ENCODE data around the gene PRSS53.
A peak's percentile ranks its signal among the peaks of the same experiment; 100 is the strongest.
"Not testable (repeated sequence)": the region's sequence is repeated elsewhere in the genome, so short reads cannot be mapped to it uniquely, and the experiment has no call there.

Gene PRSS53

GRCh38 chr16:31117384-31118222 lies 28.9 kb upstream of the PRSS53 start, which contains the start of gene KAT8:
KAT8 (plus strand) TSS chr16:31117664; CDS start chr16:31117682, 18 bp downstream.
- DNase-seq: peak; percentile 99

GRCh38 chr16:31114468-31114867 lies 25.7 kb upstream of the PRSS53 start:
- no peak for DNase-seq

- DNase-seq: no peak
Measured at GRCh38 chr16:31113121-31114120, 24.7 kb upstream of the PRSS53 start.

GRCh38 chr16:31112711-31113110 lies 24.0 kb upstream of the PRSS53 start:
- no peak for DNase-seq

GRCh38 chr16:31111881-31112466 lies 23.2 kb upstream of the PRSS53 start:
- no peak for DNase-seq

GRCh38 chr16:31110106-31111034 lies 21.6 kb upstream of the PRSS53 start:
- DNase-seq: no peak

GRCh38 chr16:31109622-31110021 lies 20.9 kb upstream of the PRSS53 start:
- no peak for DNase-seq

GRCh38 chr16:31108794-31109558 lies 20.2 kb upstream of the PRSS53 start:
- DNase-seq: no peak

GRCh38 chr16:31108035-31108793 lies 19.5 kb upstream of the PRSS53 start, which contains the start of gene BCKDK:
BCKDK (plus strand) TSS chr16:31108386; CDS start chr16:31109224, 838 bp downstream.
- DNase-seq: peak; percentile 15

GRCh38 chr16:31107465-31107867 lies 18.7 kb upstream of the PRSS53 start:
- no peak for DNase-seq

- no peak for DNase-seq
Measured at GRCh38 chr16:31106509-31107464, 18.0 kb upstream of the PRSS53 start.

GRCh38 chr16:31105677-31106213 lies 17.0 kb upstream of the PRSS53 start:
- DNase-seq: no peak

- DNase-seq: not testable (repeated sequence)
Measured at GRCh38 chr16:31100876-31101641, 12.3 kb upstream of the PRSS53 start.

- DNase-seq: no peak
Measured at GRCh38 chr16:31099860-31100638, 11.3 kb upstream of the PRSS53 start.

- peak; percentile 99 for DNase-seq
Measured at GRCh38 chr16:31094424-31095120, 5.8 kb upstream of the PRSS53 start, which contains the start of gene VKORC1. VKORC1 (minus strand) TSS chr16:31094797; CDS start chr16:31094729, 68 bp downstream.

GRCh38 chr16:31094088-31094423 lies 5.3 kb upstream of the PRSS53 start:
- no peak for DNase-seq

All from amniotic stem cell (primary cell).